ENCODE measurements around the gene CYP2S1. TPM values are rescaled to one million over a fixed set of nuclear protein-coding genes. Genes with fewer than 3 reads are reported as not detected.

Gene CYP2S1
- total and polyA plus RNA-seq, 9 of the 15 experiments (the other 6 are each of a cell fraction or from before 2014, with no cell fraction given): 0.07 to 1.9 (median 0.41) TPM

GRCh38 chr19:41187884-41188279 lies 5.1 kb upstream of the CYP2S1 start (continued):
- TF ChIP-seq BCL6 (CRISPR knock-in tag; IDR thresholded peaks at IDR 0.05) (no peak), ZZZ3 (IDR thresholded peaks at IDR 0.05) (no peak), TEAD1 (CRISPR knock-in tag; IDR thresholded peaks at IDR 0.05) (no peak), ZFP91 (CRISPR knock-in tag; IDR thresholded peaks at IDR 0.05) (no peak)
- TF ChIP-seq, protein P1, sequence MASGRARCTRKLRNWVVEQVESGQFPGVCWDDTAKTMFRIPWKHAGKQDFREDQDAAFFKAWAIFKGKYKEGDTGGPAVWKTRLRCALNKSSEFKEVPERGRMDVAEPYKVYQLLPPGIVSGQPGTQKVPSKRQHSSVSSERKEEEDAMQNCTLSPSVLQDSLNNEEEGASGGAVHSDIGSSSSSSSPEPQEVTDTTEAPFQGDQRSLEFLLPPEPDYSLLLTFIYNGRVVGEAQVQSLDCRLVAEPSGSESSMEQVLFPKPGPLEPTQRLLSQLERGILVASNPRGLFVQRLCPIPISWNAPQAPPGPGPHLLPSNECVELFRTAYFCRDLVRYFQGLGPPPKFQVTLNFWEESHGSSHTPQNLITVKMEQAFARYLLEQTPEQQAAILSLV (tag; IDR thresholded peaks at IDR 0.05): no peak
- TF ChIP-seq, protein P2, sequence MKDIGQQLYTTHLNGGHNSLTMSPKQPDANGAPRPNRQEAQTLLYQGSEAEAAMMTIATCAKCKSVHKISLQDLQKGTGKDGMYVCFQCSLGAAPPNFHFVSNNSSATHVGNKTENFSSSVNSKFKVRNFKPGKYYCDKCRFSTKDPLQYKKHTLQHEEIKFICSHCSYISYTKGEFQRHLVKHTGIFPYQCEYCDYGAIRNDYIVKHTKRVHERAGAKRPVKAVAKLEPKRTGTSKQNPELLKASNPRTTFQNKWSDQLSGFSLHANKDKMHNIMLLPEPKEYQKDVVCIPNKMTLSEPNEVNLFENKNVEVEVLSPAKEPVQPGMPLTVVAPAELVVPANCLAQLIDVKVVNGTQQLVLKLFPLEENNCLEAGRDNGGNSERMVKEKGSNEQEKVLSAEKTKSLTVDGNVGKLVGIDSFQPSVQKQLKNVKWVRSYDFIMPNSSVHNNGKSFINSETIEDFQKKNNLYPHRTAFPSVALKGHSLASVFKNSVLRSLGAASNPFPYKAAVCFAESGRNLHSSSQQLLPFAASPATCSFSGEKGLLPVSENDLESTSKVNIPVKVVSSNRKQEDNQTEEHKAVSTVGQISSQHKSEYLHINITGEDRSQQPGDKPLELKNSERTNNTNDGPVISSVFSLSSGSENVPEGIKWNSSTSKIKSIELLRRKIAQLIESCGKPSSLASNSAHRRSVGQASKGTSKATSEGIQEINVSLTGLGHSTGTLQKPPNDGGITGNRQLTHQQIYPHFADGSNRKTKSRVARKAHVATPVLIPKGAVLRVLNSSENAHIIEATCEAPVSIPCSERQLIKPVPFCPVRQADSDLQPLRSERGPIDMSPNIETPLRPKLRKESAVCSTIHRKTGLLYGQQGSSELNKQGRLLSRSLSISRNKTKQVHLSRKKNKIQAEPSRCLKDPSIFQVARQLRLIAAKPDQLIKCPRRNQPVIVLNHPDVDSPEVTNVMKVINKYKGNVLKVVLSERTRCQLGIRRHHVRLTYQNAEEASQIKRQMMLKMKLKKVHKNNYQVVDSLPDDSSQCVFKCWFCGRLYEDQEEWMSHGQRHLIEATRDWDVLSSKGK (CRISPR knock-in tag; IDR thresholded peaks at IDR 0.05): no peak
- TF ChIP-seq, protein P3, sequence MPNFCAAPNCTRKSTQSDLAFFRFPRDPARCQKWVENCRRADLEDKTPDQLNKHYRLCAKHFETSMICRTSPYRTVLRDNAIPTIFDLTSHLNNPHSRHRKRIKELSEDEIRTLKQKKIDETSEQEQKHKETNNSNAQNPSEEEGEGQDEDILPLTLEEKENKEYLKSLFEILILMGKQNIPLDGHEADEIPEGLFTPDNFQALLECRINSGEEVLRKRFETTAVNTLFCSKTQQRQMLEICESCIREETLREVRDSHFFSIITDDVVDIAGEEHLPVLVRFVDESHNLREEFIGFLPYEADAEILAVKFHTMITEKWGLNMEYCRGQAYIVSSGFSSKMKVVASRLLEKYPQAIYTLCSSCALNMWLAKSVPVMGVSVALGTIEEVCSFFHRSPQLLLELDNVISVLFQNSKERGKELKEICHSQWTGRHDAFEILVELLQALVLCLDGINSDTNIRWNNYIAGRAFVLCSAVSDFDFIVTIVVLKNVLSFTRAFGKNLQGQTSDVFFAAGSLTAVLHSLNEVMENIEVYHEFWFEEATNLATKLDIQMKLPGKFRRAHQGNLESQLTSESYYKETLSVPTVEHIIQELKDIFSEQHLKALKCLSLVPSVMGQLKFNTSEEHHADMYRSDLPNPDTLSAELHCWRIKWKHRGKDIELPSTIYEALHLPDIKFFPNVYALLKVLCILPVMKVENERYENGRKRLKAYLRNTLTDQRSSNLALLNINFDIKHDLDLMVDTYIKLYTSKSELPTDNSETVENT (CRISPR knock-in tag; IDR thresholded peaks at IDR 0.05): no peak
